ENCODE results near the gene GLP2R. TPM values are rescaled to one million over a fixed set of nuclear protein-coding genes. Genes with fewer than 3 reads are reported as not detected.
"Not testable (repeated sequence)": the region's sequence is repeated elsewhere in the genome, so short reads cannot be mapped to it uniquely, and the experiment has no call there.

The GLP2R gene
- not detected in 2 replicates for total RNA-seq (ENCODE audit: low replicate concordance)
- long read RNA-seq = 0 reads

GRCh38 chr17:9825641-9826150, at the start of gene GLP2R:
GLP2R (plus strand) TSS chr17:9825924; CDS start chr17:9826064, 140 bp downstream.
- DNase-seq (ENCODE audit: extremely low spot score, unreplicated experiment) = no peak
- Mint-ChIP-seq H3K27ac (no peak within 1 kb of the TSS), H3K9me3 (no peaks in the 10 kb centered on the region), H3K4me1 (ENCODE audit: unreplicated experiment) (no peaks in the 10 kb centered on the region), H3K27me3 (peaks cover 24% of the 10 kb centered on the region), H3K4me3 (no peak within 1 kb of the TSS), H3K36me3 (no peaks in the 10 kb centered on the region)
- TF ChIP-seq CTCF (conservative IDR thresholded peaks at IDR 0.05) = no peak

DNA sequence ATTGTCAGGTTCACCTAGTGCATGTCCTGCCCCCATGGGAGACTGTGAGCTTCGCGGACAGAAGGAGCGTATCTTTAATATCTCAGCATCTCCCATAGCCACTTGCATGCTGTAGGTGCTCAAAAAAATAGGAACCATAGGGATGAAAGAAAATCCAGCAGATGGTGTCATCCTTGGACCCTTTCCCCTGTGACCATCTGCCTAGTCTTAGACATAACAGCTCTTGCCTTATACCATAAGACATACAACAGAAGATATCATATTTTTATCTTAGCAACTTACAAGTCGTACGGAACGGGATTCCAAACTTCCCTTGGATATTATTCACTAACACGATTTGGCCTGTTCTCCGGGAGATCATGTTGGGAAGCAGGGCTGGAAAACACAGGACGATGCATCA, 48.8 kb upstream of the GLP2R start:
- no peak for DNase-seq (ENCODE audit: extremely low spot score, unreplicated experiment)
- Mint-ChIP-seq H3K27ac (no peak overlapping the region), H3K9me3 (peaks cover 4% of the 10 kb centered on the region), H3K36me3 (no peaks in the 10 kb centered on the region), H3K27me3 (peaks cover 19% of the 10 kb centered on the region), H3K4me3 (no peak overlapping the region), H3K4me1 (ENCODE audit: unreplicated experiment) (no peaks in the 10 kb centered on the region)
- no peak for TF ChIP-seq CTCF (conservative IDR thresholded peaks at IDR 0.05)

DNA sequence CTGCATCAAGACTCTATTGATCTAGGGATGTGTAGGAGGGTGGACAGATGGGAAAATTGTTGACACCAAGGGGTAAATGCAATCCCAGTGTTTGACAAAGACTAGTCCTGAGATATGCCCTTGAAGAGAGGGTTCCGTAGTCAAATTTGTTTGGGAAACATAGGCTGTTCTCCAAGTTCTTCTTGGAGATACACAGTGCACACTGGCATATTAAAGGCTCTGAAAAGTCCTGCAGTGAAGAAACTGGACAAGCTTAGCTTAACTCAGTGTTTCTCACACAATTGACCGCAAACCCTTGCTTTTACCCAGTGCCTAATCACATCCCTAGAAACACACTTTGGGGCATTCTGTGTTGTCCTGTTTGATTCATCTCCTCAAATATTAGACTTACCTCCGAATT, 45.2 kb upstream of the GLP2R start:
- no peak overlapping the region for H3K4me3 Mint-ChIP-seq
- H3K36me3 Mint-ChIP-seq = no peaks in the 10 kb centered on the region
- peaks cover 4% of the 10 kb centered on the region for H3K9me3 Mint-ChIP-seq
- no peak for TF ChIP-seq CTCF (conservative IDR thresholded peaks at IDR 0.05)
- H3K4me1 Mint-ChIP-seq (ENCODE audit: unreplicated experiment) = no peaks in the 10 kb centered on the region
- H3K27me3 Mint-ChIP-seq = peaks cover 25% of the 10 kb centered on the region
- no peak overlapping the region for H3K27ac Mint-ChIP-seq
- no peak for DNase-seq (ENCODE audit: extremely low spot score, unreplicated experiment)

DNA sequence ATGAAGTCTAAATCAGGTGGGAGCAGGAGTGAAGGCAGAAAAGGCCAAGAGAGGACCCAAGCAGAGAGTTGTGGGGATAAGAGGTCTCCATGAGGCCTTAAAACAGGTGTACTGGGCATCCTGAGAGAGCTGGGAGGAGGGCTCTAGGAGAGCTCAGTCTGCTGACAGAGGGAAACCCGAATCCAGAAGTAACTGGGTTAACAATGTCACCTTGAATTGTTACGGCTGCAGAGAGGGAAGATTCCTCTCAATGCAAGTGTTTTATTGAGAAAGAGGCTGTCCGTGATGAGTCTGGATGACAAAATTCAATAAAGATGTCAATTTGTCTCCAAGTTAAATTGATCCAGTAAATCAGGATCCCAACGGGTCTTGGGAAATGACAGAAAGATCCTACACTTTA, 42.7 kb upstream of the GLP2R start:
- no peak for TF ChIP-seq CTCF (conservative IDR thresholded peaks at IDR 0.05)
- peaks cover 16% of the 10 kb centered on the region for H3K27me3 Mint-ChIP-seq
- H3K4me1 Mint-ChIP-seq (ENCODE audit: unreplicated experiment) = no peaks in the 10 kb centered on the region
- no peak for DNase-seq (ENCODE audit: extremely low spot score, unreplicated experiment)
- H3K36me3 Mint-ChIP-seq = no peaks in the 10 kb centered on the region
- H3K9me3 Mint-ChIP-seq = no peaks in the 10 kb centered on the region
- no peak overlapping the region for H3K27ac Mint-ChIP-seq
- H3K4me3 Mint-ChIP-seq = no peak overlapping the region

DNA sequence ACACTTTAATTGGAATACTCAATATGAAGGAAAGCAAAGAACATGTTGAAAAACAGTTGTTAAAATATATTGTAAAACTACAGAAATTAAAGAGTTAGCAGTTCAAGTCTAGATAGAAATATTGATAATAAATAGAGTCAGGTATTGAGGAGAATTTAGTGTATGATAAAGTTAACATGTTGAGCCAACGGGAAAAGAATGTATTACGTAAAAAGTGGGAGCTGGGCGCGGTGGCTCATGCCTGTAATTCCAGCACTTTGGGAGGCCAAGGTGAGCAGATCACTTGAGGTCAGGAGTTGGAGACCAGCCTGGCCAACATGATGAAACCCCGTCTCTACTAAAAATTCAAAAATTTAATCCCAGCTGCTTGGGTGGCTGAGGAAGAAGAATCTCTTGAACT, 42.3 kb upstream of the GLP2R start:
- DNase-seq (ENCODE audit: extremely low spot score, unreplicated experiment); H3K36me3 Mint-ChIP-seq; H3K4me3 Mint-ChIP-seq; H3K9me3 Mint-ChIP-seq; H3K27ac Mint-ChIP-seq; H3K4me1 Mint-ChIP-seq (ENCODE audit: unreplicated experiment): not testable (repeated sequence)
- peaks cover 17% of the 10 kb centered on the region for H3K27me3 Mint-ChIP-seq

DNA sequence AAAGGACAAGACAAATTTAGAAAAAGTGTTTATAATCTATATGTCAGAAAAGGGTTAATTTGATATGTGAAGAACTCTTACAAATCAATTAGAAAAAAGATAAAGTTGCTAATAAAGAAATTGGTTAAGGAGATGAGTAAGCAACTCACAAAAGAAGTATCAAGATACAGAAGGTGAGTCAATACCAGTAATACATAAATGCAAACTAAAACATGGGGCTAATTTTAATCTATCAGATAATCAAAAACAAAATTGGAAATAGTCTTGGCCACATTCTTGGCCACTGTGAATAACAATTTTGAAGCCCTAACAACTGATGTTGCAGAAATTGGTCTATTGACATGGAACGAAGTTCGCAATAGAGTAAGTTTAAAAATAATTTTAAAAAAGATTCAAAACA, 41.2 kb upstream of the GLP2R start:
- Mint-ChIP-seq H3K27me3 (peaks cover 16% of the 10 kb centered on the region), H3K4me1 (ENCODE audit: unreplicated experiment) (peaks cover 10% of the 10 kb centered on the region), H3K4me3 (no peak overlapping the region), H3K9me3 (no peaks in the 10 kb centered on the region), H3K27ac (no peak overlapping the region), H3K36me3 (no peaks in the 10 kb centered on the region)
- TF ChIP-seq CTCF (conservative IDR thresholded peaks at IDR 0.05) = no peak
- DNase-seq (ENCODE audit: extremely low spot score, unreplicated experiment) = no peak

Measured in type B pancreatic cell (in vitro differentiated cells).